IPS DF 19.7 (cell line): ENCODE measurements around the gene BEND6.
"Not testable (repeated sequence)": the region's sequence is repeated elsewhere in the genome, so short reads cannot be mapped to it uniquely, and the experiment has no call there.

ENCODE experiments used
- DNase-seq: peaks from one replicate; pipeline ENCODE4 v3.0.0-alpha.2; 2013; ENCODE audit warnings: low read depth, low spot score

Gene BEND6

GRCh38 chr6:57033228-57033627 lies 78.3 kb downstream of the BEND6 start:
- no peak for DNase-seq

GRCh38 chr6:57035549-57035948 lies 80.6 kb downstream of the BEND6 start:
- no peak for DNase-seq

- no peak for DNase-seq
These were observed 84.0 kb downstream of the BEND6 start for GRCh38 chr6:57038906-57039305.

- DNase-seq, result peak; percentile 28
These were observed 85.1 kb downstream of the BEND6 start for GRCh38 chr6:57040011-57040410.

- not testable (repeated sequence) for DNase-seq
These were observed 89.2 kb downstream of the BEND6 start for GRCh38 chr6:57044061-57044460.

- DNase-seq, result no peak
These were observed 89.7 kb downstream of the BEND6 start for GRCh38 chr6:57044568-57044967.

GRCh38 chr6:57046332-57047256 lies 91.7 kb downstream of the BEND6 start, which contains the start of gene KIAA1586:
TSS of gene KIAA1586 (plus strand) at chr6:57046693. CDS start at chr6:57046756, 63 bp downstream.
- DNase-seq, result not testable (repeated sequence)

GRCh38 chr6:57047257-57047585 lies 92.3 kb downstream of the BEND6 start:
- DNase-seq, result not testable (repeated sequence)

GRCh38 chr6:57047859-57048258 lies 93.0 kb downstream of the BEND6 start:
- not testable (repeated sequence) for DNase-seq

GRCh38 chr6:57048577-57048976 lies 93.7 kb downstream of the BEND6 start:
- no peak for DNase-seq

- DNase-seq, result no peak
These were observed 108.9 kb downstream of the BEND6 start for GRCh38 chr6:57063847-57064246.

- no peak for DNase-seq
These were observed 109.9 kb downstream of the BEND6 start for GRCh38 chr6:57064809-57065208.

- no peak for DNase-seq
These were observed 113.2 kb downstream of the BEND6 start for GRCh38 chr6:57068061-57068460.

- no peak for DNase-seq
These were observed 114.3 kb downstream of the BEND6 start for GRCh38 chr6:57069228-57069627.

GRCh38 chr6:57069920-57070331 lies 115.0 kb downstream of the BEND6 start:
- DNase-seq, result no peak

GRCh38 chr6:57072108-57072507 lies 117.2 kb downstream of the BEND6 start:
- DNase-seq, result no peak

- DNase-seq, result no peak
These were observed 119.5 kb downstream of the BEND6 start for GRCh38 chr6:57074383-57074782.

- DNase-seq, result no peak
These were observed 120.2 kb downstream of the BEND6 start for GRCh38 chr6:57075092-57075491.
